HG02970 (cell line): ENCODE data around the gene KIF26B.

Experiments
- ATAC-seq: cut with Tn5 transposase; IDR thresholded peaks from one replicate; pipeline ENCODE4 v1.9.1; 2021; ENCODE audit warnings: mild to moderate bottlenecking, moderate library complexity, moderate number of reproducible peaks; ENCODE audit not compliant: unreplicated experiment, low FRiP score

KIF26B gene

GRCh38 chr1:245751726-245752470, 597.1 kb downstream of the KIF26B start:
- no peak for ATAC-seq

GRCh38 chr1:245752561-245752960, 597.8 kb downstream of the KIF26B start:
- no peak for ATAC-seq

GRCh38 chr1:245753807-245754206, 599.0 kb downstream of the KIF26B start:
- no peak for ATAC-seq

GRCh38 chr1:245754463-245754961, 599.7 kb downstream of the KIF26B start:
- ATAC-seq: no peak
